GM21367 (cell line): Measurements from ENCODE around the gene FITM1.

Experiments
- ATAC-seq: cut with Tn5 transposase; IDR thresholded peaks from one replicate; pipeline ENCODE4 v1.9.1; 2021; ENCODE audit not compliant: unreplicated experiment

The FITM1 gene

DNA sequence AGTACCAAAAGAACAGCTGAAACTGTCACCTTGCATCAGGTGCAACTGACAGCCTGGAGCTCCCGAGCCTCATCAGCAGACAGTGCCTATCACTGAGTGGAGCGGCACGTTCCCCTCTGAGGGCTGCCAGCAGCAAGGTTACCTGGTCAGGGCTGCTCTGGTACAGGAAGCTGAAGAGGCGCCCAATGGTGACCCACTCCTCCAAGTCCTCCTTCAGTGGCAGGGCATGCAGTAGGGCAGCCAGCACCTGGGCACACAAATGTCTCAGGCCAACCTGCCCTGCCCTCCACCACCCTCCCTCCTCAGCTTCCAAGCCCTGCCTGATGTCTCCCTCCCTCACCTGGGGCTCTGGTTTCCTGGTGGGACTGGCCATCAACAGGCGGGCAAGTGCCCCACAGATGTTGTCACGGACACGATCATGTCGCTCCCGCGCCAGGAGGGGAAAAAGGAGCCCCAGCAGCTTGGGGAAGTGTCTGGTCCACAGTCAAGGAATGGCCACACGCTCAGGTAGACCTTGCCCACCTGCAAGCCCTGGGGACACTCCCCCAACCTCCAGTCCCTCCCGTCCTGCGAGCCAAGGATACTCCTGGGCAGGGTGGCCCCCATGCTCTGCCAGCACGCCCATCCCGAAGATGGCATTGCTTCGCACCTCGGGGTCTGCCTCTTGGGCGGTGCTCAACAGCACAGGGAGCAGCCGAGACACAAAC lies 51.1 kb downstream of the FITM1 start:
- ATAC-seq = no peak
